ENCODE measurements around the gene BAIAP2.
"Not testable (repeated sequence)": the region's sequence is repeated elsewhere in the genome, so short reads cannot be mapped to it uniquely, and the experiment has no call there.

BAIAP2 gene

GRCh38 chr17:81002013-81002384, 33.0 kb upstream of the BAIAP2 start:
- no peak for DNase-seq

- no peak for DNase-seq
Measured at GRCh38 chr17:81002409-81003361, 32.3 kb upstream of the BAIAP2 start.

- no peak for DNase-seq
Measured at GRCh38 chr17:81003711-81004475, 31.1 kb upstream of the BAIAP2 start.

- DNase-seq: no peak
Measured at GRCh38 chr17:81006891-81007290, 28.1 kb upstream of the BAIAP2 start.

GRCh38 chr17:81008140-81008539, 26.8 kb upstream of the BAIAP2 start:
- no peak for DNase-seq

- DNase-seq: no peak
Measured at GRCh38 chr17:81009136-81009535, 25.8 kb upstream of the BAIAP2 start.

GRCh38 chr17:81010935-81011334, 24.0 kb upstream of the BAIAP2 start:
- DNase-seq: no peak

- no peak for DNase-seq
Measured at GRCh38 chr17:81011951-81012350, 23.0 kb upstream of the BAIAP2 start.

- DNase-seq: no peak
Measured at GRCh38 chr17:81012574-81013447, 22.1 kb upstream of the BAIAP2 start.

GRCh38 chr17:81013642-81014041, 21.3 kb upstream of the BAIAP2 start:
- no peak for DNase-seq

- DNase-seq: no peak
Measured at GRCh38 chr17:81015136-81015535, 19.8 kb upstream of the BAIAP2 start.

- DNase-seq: no peak
Measured at GRCh38 chr17:81016575-81016974, 18.4 kb upstream of the BAIAP2 start.

GRCh38 chr17:81017330-81017729, 17.6 kb upstream of the BAIAP2 start:
- not testable (repeated sequence) for DNase-seq

GRCh38 chr17:81018044-81018802, 16.7 kb upstream of the BAIAP2 start:
- no peak for DNase-seq

- no peak for DNase-seq
Measured at GRCh38 chr17:81019563-81020442, 15.1 kb upstream of the BAIAP2 start.

GRCh38 chr17:81020443-81020766, 14.5 kb upstream of the BAIAP2 start:
- DNase-seq: no peak

GRCh38 chr17:81020767-81021497, 14.0 kb upstream of the BAIAP2 start:
- DNase-seq: no peak

- DNase-seq: no peak
Measured at GRCh38 chr17:81021531-81022343, 13.2 kb upstream of the BAIAP2 start.

- no peak for DNase-seq
Measured at GRCh38 chr17:81022344-81022676, 12.6 kb upstream of the BAIAP2 start.
